Neuron (in vitro differentiated cells): Measurements from ENCODE around the gene MED29.

Experiments
- H2AFZ ChIP-seq: one replicate; pipeline ENCODE4 v1.6.1; 2013; ENCODE audit warnings: low read depth, mild to moderate bottlenecking, inconsistent platforms, low read length, moderate library complexity
- H3K27me3 ChIP-seq: one replicate; pipeline ENCODE4 v1.6.1; 2013; ENCODE audit warnings: low read length; ENCODE audit not compliant: insufficient read depth
- H3K36me3 ChIP-seq: one replicate; pipeline ENCODE4 v1.6.1; 2013; ENCODE audit warnings: low read length; ENCODE audit not compliant: insufficient read depth
- H3K4me1 ChIP-seq: one replicate; pipeline ENCODE4 v1.6.1; 2013; ENCODE audit warnings: low read length; ENCODE audit not compliant: insufficient read depth
- H3K4me3 ChIP-seq: 2 replicates; pipeline ENCODE4 v1.5.1; 2013; ENCODE audit warnings: mild to moderate bottlenecking, low read length, moderate library complexity
- H3K9me3 ChIP-seq: one replicate; pipeline ENCODE4 v1.6.1; 2013; ENCODE audit warnings: low read length

The MED29 gene

DNA sequence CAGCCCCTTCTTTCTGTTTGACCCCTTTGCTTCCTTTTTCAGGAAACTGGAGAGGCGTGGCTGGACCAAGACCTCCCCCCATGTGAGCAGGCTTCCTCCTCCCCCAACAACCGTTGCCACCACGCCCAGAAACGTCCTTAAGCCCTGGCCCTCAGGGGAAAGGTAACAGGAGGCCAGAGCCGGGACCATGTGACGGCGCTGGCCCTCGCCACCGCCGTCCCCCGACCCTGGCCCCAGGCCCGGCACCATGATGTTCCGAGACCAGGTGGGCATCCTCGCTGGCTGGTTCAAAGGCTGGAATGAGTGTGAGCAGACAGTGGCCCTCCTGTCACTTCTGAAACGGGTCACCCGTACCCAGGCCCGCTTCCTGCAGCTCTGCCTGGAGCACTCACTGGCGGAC is 34.5 kb upstream of the MED29 start:
- Histone ChIP-seq H3K36me3 (peaks cover 86% of the 10 kb centered on the region), H3K9me3 (no peaks in the 10 kb centered on the region), H2AFZ (no peak overlapping the region), H3K27me3 (no peaks in the 10 kb centered on the region), H3K4me1 (no peaks in the 10 kb centered on the region), H3K4me3 (no peak overlapping the region)

DNA sequence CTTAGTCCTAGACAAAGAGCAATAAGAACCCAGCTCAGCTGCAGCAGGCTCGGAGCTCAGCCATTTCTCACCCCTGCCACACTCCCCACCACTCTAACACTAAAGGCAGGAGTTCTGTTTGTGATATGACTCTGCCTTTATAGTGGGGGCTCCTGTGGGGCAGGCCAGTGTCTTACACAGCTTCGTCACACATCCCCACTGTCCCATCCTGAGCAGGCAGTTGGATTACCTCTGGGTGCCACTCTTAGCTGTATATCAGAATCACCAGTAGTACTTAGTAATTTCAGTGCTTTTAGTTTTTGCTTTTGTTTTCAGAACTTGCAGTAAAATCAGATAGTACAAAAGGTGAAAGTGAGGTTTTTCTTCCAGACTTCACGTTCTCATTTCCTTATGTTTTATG is 32.2 kb upstream of the MED29 start:
- Histone ChIP-seq H3K4me1 (no peaks in the 10 kb centered on the region), H3K4me3 (no peak overlapping the region), H3K27me3 (no peaks in the 10 kb centered on the region), H3K9me3 (no peaks in the 10 kb centered on the region), H3K36me3 (peaks cover 87% of the 10 kb centered on the region), H2AFZ (no peak overlapping the region)

DNA sequence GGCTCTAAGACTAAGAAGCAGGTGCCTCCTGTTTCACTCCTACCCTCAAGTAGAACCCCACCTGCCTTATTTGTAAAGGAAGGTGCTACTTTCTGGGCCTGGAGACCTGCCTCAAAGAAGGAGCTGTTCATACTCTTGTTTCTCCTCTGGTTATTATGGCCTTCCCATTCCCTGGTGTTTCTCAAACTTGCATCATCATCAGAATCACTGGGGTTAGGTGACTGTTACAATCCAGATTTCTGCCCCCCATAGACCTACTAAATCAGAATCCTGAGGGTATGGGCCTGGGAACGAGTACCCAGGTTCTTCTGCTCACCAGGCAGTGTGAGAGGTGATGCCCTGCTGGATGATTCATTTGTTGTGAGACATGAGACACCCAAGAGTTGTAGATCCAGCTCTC is 30.6 kb upstream of the MED29 start:
- no peaks in the 10 kb centered on the region for H3K4me1 ChIP-seq
- H3K36me3 ChIP-seq: peaks cover 83% of the 10 kb centered on the region
- H2AFZ ChIP-seq: no peak overlapping the region
- no peaks in the 10 kb centered on the region for H3K27me3 ChIP-seq
- no peaks in the 10 kb centered on the region for H3K9me3 ChIP-seq
- H3K4me3 ChIP-seq: no peak overlapping the region

DNA sequence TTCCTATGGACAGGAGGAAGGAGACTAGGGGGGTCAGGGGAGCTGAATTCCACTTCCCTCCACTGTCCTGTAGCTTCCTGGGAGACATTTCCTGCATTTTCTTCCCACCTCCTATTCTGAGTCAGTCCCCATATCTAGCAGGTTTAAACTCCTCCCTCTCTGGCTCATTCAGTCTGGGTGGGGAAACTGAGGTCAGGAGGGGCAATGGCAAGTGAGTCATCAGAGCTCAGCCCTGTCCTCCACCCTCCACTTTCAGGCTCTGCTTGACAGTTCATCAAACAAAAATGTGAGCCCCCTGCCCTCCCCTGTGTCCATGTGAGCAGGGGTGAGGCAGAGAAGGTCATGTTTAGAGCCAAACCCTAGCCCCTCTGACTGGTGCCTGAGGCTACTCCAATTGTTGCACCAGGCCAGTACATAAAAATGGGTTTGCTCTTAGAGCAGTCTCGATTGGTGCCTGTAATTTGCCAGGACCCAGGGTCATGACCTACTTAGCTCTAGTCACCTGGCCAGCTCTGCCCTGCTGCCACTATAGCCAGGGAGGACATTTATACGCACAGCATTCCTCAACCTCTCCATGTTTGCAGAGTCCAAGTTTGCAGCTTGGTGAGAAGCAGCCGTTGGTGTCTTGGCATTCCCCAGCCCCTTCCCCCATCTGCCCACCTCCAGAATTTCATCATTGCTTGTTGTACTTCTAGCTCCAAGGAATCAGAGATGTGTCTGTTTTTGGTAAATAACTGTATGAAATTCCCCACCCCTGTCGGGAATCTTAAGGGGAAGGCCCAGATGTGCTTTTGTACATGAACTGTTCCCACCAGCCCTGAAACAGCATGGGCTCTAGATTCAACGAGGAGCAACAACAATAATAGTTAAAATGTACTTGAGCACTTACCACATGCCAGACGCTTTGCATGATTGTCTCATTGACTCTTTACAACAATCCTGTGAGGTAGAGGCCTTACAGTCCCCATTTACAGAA is 28.2 kb upstream of the MED29 start:
- Histone ChIP-seq H3K4me1 (no peaks in the 10 kb centered on the region), H3K36me3 (peaks cover 73% of the 10 kb centered on the region), H3K27me3 (no peaks in the 10 kb centered on the region), H2AFZ (no peak overlapping the region), H3K9me3 (no peaks in the 10 kb centered on the region), H3K4me3 (no peak overlapping the region)

DNA sequence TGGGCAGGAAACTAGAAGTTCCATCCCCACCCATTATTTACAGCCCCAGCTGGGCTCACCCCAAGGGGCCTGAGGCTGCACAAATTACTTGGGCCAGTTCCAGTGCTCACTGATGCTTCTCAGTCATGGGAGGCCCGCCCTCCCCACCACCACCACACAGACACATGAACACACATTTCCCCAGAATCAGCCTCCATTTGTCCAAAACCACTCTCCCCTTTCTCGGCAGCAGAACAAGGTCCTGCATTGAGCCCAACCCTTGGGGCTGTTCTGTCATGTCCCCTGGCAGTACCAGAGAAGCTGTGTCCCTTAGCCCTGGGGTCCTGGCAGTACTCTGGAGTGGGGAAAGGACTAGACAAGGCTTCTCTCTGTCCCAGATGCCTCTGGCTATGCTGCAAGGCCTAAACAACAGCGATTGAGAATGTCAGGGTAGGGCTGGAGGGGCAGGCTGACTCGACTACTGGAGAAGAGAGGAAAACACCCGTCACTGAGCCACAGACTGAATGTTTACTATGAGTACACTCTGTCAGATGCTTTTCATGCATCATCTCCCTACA is 27.2 kb upstream of the MED29 start:
- Histone ChIP-seq H3K4me1 (no peaks in the 10 kb centered on the region), H3K9me3 (no peaks in the 10 kb centered on the region), H3K4me3 (no peak overlapping the region), H2AFZ (no peak overlapping the region), H3K27me3 (no peaks in the 10 kb centered on the region), H3K36me3 (peaks cover 71% of the 10 kb centered on the region)

DNA sequence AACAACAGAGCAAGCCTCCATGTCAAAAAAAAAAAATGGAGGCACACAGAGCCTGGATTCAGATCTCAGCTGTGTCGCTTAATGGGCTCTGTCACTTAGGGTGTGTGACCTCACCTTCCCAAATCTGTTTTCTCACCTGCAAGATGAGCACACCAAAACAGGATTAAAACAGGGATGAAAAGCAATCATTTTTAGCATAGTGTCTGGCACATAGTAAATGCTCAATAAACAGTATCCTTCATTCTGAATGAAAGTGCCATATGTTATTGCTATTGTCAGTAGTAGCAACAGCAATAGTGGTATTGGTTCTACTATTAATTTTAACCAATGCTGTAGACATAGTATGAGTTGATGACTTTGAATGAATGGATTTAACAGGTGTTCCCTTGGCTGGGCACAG is 25.6 kb upstream of the MED29 start:
- H3K27me3 ChIP-seq: no peaks in the 10 kb centered on the region
- H3K4me3 ChIP-seq: no peak overlapping the region
- H3K4me1 ChIP-seq: no peaks in the 10 kb centered on the region
- H3K9me3 ChIP-seq: no peaks in the 10 kb centered on the region
- H2AFZ ChIP-seq: no peak overlapping the region
- H3K36me3 ChIP-seq: peaks cover 74% of the 10 kb centered on the region

DNA sequence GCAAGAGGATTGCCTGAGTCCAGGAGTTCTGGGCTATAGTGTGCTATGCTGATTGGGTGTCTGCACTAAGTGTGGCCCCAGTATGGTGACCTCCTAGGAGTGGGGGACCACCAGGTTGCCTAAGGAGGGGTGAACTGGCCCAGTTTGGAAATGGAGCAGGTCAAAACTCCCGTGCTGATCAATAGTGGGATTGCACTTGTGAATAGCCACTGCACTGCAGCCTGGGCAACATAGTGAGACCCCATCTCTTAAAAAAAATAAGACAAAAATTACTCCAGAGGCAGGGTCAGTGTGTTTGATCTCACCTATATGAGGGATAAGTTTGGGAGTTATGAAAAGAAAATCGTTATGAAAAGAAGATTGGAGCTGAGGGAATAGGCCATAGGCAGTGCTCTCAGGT is 22.0 kb upstream of the MED29 start:
- H3K36me3 ChIP-seq: peaks cover 72% of the 10 kb centered on the region
- no peaks in the 10 kb centered on the region for H3K27me3 ChIP-seq
- H2AFZ ChIP-seq: no peak overlapping the region
- no peaks in the 10 kb centered on the region for H3K4me1 ChIP-seq
- no peaks in the 10 kb centered on the region for H3K9me3 ChIP-seq
- H3K4me3 ChIP-seq: no peak overlapping the region

DNA sequence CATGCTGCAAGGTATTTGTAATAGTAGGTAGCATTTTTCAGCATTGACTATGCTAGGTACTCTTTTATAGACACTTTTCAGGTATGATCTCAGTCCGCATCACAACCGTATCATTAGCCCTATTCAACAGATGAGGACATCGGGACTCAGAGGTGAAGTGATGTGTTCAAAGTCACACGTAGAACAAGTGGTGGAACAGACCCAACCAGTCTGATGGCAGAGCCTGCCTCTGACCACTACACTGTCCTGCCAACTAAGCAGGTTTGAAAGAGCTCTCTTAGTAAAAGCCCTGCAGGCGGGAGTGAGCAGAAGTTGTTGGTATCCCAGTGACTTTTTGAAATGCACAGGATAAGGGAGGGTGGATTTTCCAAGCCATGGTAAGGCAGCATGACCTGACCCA is 20.4 kb upstream of the MED29 start:
- Histone ChIP-seq H3K4me1 (no peaks in the 10 kb centered on the region), H3K27me3 (no peaks in the 10 kb centered on the region), H3K36me3 (peaks cover 72% of the 10 kb centered on the region), H2AFZ (no peak overlapping the region), H3K9me3 (no peaks in the 10 kb centered on the region), H3K4me3 (no peak overlapping the region)

DNA sequence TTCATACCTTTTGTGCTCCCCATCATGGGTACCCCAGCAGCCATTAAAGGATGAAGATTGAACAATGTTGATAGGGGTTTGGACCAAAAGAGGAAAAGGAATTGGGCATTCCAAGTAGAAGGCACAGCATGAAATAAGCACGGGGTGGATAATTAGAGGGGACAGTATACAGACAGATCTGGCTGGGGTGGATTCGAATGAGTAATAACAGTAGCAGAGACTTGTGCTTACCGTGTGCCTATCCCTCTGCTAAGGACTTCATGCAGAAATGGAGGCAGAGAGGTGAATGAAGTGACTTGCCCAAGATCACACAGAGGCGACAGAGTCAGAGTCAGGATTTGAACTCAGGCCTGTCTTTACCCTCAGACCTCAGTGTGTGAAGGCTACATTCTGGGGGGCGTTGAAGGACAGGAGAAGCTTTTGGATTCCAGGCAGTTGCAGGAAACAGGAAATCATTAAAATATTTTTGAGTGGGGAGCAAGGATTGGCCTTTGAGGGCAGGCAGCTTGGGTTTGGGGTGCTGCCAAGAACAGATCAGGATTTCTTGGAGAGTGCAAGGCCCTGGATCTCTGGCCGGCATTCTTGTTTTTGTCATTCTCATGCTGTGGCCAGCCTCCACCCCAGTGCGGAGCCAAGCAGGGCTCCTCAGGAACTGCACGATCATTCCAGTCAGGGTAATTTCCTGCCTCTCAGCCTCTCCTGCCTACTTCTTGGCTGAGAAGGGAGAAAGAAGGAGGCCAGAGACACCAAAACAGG is 19.0 kb upstream of the MED29 start:
- no peaks in the 10 kb centered on the region for H3K9me3 ChIP-seq
- no peaks in the 10 kb centered on the region for H3K4me1 ChIP-seq
- H3K4me3 ChIP-seq: no peak overlapping the region
- peaks cover 78% of the 10 kb centered on the region for H3K36me3 ChIP-seq
- no peaks in the 10 kb centered on the region for H3K27me3 ChIP-seq
- H2AFZ ChIP-seq: no peak overlapping the region

DNA sequence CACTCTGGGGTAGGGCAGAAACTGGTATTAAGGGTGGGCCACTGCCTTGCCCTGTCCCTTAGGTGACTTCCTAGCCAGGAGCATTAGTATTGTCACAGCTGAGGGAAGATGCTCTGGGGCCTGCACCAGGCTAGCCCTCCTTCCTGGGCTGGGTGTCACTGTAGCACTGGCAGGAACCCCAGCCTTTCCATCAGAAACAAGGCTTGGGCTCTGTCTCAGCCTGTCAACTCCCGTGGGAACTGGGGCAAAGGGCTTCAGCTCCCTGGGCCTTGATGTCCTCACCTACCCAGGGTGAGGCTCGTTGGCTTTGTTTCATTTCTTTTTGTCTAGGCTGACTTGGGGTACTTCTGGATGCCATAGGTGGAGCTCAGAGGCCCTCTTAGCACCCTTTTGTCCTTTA is 18.2 kb upstream of the MED29 start:
- peaks cover 84% of the 10 kb centered on the region for H3K36me3 ChIP-seq

DNA sequence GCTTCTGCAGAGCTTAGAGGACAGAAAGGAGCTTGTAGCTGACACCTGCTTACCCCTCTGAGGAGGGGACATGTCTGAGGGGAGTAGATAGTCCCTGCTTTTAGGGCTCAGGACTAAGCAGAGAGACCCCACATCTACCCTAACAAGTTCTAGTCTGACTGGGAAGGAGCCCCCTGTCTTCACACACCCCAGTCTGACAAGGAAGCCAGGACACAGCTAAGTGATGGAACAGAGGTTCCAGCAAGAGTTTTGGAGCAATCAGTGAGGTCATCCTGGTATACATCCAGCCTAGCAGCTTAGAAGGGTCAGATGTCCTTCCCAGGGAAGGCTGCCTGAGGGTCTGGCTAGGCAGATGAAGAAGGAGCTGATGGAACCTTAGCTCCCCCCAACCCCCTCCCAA is 15.2 kb upstream of the MED29 start:
- Histone ChIP-seq H2AFZ (no peak overlapping the region), H3K4me1 (no peaks in the 10 kb centered on the region), H3K4me3 (no peak overlapping the region), H3K9me3 (no peaks in the 10 kb centered on the region), H3K27me3 (no peaks in the 10 kb centered on the region), H3K36me3 (peaks cover 83% of the 10 kb centered on the region)

More for the DNA sequence above, 18.2 kb upstream of the MED29 start:
- Histone ChIP-seq H3K4me1 (no peaks in the 10 kb centered on the region), H3K27me3 (no peaks in the 10 kb centered on the region), H2AFZ (no peak overlapping the region), H3K4me3 (no peak overlapping the region), H3K9me3 (no peaks in the 10 kb centered on the region)

DNA sequence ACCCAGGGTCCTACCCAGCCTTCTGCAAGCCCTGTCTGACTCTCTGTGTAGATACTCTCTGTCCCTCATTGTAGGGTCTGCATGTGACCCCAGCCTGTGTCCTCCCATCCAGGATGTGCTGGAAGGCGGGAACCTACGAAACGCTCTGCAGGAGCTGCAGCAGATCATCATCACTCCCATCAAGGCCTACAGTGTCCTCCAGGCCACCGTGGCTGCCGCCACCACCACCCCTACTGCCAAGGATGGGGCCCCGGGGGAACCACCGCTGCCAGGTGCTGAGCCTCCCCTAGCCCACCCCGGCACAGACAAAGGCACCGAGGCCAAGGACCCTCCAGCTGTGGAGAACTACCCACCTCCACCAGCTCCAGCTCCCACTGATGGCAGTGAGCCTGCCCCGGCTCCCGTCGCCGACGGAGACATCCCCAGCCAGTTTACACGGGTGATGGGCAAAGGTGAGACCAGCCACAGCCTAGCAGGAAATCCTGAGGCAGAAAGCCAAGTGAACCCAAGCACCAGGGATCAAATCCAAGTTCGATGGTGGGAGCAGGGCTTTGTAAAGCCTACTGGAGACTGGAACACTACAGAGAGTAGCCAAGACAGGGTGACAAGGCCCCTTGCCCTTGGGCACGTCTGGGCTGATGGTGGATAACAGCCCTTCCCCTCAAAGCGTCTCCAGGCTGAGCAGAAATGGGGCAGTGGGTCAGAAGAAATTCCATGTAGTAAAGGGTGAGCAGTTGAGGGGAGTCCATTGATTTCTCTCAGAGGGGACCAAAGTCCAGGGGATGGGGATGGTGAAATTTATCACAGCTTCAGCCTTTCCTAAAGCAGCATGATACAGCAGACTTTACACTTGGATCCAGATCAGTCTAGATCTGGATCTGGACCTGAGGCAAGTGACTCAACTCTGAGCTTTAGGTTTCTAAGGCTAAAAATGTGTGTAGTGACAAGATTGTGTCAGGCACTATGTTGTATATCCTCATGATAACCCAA is 13.5 kb upstream of the MED29 start:
- no peaks in the 10 kb centered on the region for H3K4me1 ChIP-seq
- H3K4me3 ChIP-seq: no peak overlapping the region
- no peak overlapping the region for H2AFZ ChIP-seq
- H3K9me3 ChIP-seq: no peaks in the 10 kb centered on the region
- H3K36me3 ChIP-seq: peaks cover 87% of the 10 kb centered on the region
- no peaks in the 10 kb centered on the region for H3K27me3 ChIP-seq
